HG03097 (cell line): ENCODE results near the gene PPDPF.
"Not testable (repeated sequence)": the region's sequence is repeated elsewhere in the genome, so short reads cannot be mapped to it uniquely, and the experiment has no call there.

ENCODE experiments used
- ATAC-seq: cut with Tn5 transposase; IDR thresholded peaks from one replicate; pipeline ENCODE4 v1.9.1; 2021; ENCODE audit not compliant: unreplicated experiment, low FRiP score

Gene PPDPF

GRCh38 chr20:63561624-63562396 lies 41.2 kb downstream of the PPDPF start:
- ATAC-seq = no peak

- ATAC-seq = no peak
Observed at GRCh38 chr20:63562461-63563224, 42.1 kb downstream of the PPDPF start.

GRCh38 chr20:63563225-63563935 lies 42.8 kb downstream of the PPDPF start:
- no peak for ATAC-seq

- no peak for ATAC-seq
Observed at GRCh38 chr20:63564036-63564810, 43.7 kb downstream of the PPDPF start.

GRCh38 chr20:63565021-63565698 lies 44.6 kb downstream of the PPDPF start:
- no peak for ATAC-seq

GRCh38 chr20:63565699-63566335 lies 45.3 kb downstream of the PPDPF start:
- ATAC-seq = no peak

GRCh38 chr20:63566395-63567135 lies 46.0 kb downstream of the PPDPF start:
- no peak for ATAC-seq

GRCh38 chr20:63567136-63567385 lies 46.5 kb downstream of the PPDPF start:
- no peak for ATAC-seq

GRCh38 chr20:63567386-63568169 lies 47.0 kb downstream of the PPDPF start:
- ATAC-seq = peak; percentile 60

- ATAC-seq = no peak
Observed at GRCh38 chr20:63568170-63568981, 47.8 kb downstream of the PPDPF start.

- ATAC-seq = no peak
Observed at GRCh38 chr20:63568986-63569949, 48.7 kb downstream of the PPDPF start.

GRCh38 chr20:63570281-63571086 lies 49.9 kb downstream of the PPDPF start:
- ATAC-seq = no peak

- ATAC-seq = not testable (repeated sequence)
Observed at GRCh38 chr20:63571087-63571478, 50.5 kb downstream of the PPDPF start.
